SK-N-SH treated with all-trans-retinoic acid at 6 μM for 48 hours (cell line): Measurements from ENCODE around the gene VPS25.

Experiments used
- ATAC-seq: fragments of 200-7000 bp; cut with Tn5 transposase; 3 replicates; pipeline ENCODE4 v1.9.1; 2020; ENCODE audit warnings: mild to moderate bottlenecking, moderate library complexity
- ARNTL ChIP-seq: fragments of 450-650 bp; formaldehyde crosslinking; IDR thresholded peaks from 2 replicates; pipeline ENCODE4 v1.5.0; 2020; ENCODE audit warnings: low read depth, mild to moderate bottlenecking, moderate library complexity, borderline replicate concordance
- BACH2 ChIP-seq: fragments of 250-450 bp; sonication (Bioruptor Pico); IDR thresholded peaks from 2 replicates; pipeline ENCODE4 v1.9.0; 2021; ENCODE audit warnings: mild to moderate bottlenecking, borderline replicate concordance
- CSDC2 ChIP-seq: fragments of 250-450 bp; sonication (Bioruptor Pico); IDR thresholded peaks from 2 replicates; pipeline ENCODE4 v1.5.0; 2020; ENCODE audit warnings: mild to moderate bottlenecking, moderate library complexity
- ESRRG ChIP-seq: fragments of 250-450 bp; sonication (Bioruptor Pico); IDR thresholded peaks from 2 replicates; pipeline ENCODE4 v1.6.1; 2021; ENCODE audit warnings: mild to moderate bottlenecking
- GLIS3 ChIP-seq: fragments of 250-450 bp; sonication (Bioruptor Pico); IDR thresholded peaks from 2 replicates; pipeline ENCODE4 v1.5.0; 2020; ENCODE audit warnings: mild to moderate bottlenecking, moderate library complexity
- ISL1 ChIP-seq: fragments of 250-450 bp; sonication (Bioruptor Pico); IDR thresholded peaks from 2 replicates; pipeline ENCODE4 v2.1.2; 2022; ENCODE audit warnings: mild to moderate bottlenecking, moderate library complexity
- OSR1 ChIP-seq: fragments of 250-450 bp; sonication (Bioruptor Pico); IDR thresholded peaks from 2 replicates; pipeline ENCODE4 v1.8.0; 2022; ENCODE audit warnings: moderate library complexity, mild to moderate bottlenecking, inconsistent platforms
- PPARA ChIP-seq: fragments of 250-450 bp; sonication (Bioruptor Pico); IDR thresholded peaks from 2 replicates; pipeline ENCODE4 v1.5.0; 2020; ENCODE audit warnings: mild to moderate bottlenecking, borderline replicate concordance
- SNAI2 ChIP-seq: fragments of 250-450 bp; sonication (Bioruptor Pico); IDR thresholded peaks from 2 replicates; pipeline ENCODE4 v1.5.0; 2020; ENCODE audit warnings: mild to moderate bottlenecking, moderate library complexity
- ZC3H10 ChIP-seq: fragments of 250-450 bp; sonication (Bioruptor Pico); IDR thresholded peaks from 2 replicates; pipeline ENCODE4 v1.5.1; 2021; ENCODE audit warnings: mild to moderate bottlenecking, moderate library complexity
- ZFP3 ChIP-seq: fragments of 250-450 bp; sonication (Bioruptor Pico); IDR thresholded peaks from 2 replicates; pipeline ENCODE4 v1.5.0; 2020; ENCODE audit warnings: mild to moderate bottlenecking, moderate library complexity
- ZNF565 ChIP-seq: fragments of 450-650 bp; formaldehyde crosslinking; conservative IDR thresholded peaks from 2 replicates; pipeline ENCODE4 v1.5.0; 2020; ENCODE audit warnings: low read depth, mild to moderate bottlenecking, moderate library complexity
- ZNF70 ChIP-seq: fragments of 450-650 bp; formaldehyde crosslinking; IDR thresholded peaks from 2 replicates; pipeline ENCODE4 v1.5.0; 2020; ENCODE audit warnings: mild to moderate bottlenecking, moderate library complexity
- TF ChIP-seq, protein P1 (sequence below): fragments of 250-450 bp; sonication (Bioruptor Pico); IDR thresholded peaks from 2 replicates; pipeline ENCODE4 v1.5.0; 2020; ENCODE audit warnings: mild to moderate bottlenecking, moderate library complexity
- TF ChIP-seq, protein P2 (sequence below): fragments of 250-450 bp; sonication (Bioruptor Pico); IDR thresholded peaks from 2 replicates; pipeline ENCODE4 v1.5.1; 2020; ENCODE audit warnings: low read depth, mild to moderate bottlenecking, moderate library complexity
- TF ChIP-seq, protein P3 (sequence below): fragments of 250-450 bp; sonication (Bioruptor Pico); IDR thresholded peaks from 2 replicates; pipeline ENCODE4 v1.8.0; 2020; ENCODE audit warnings: mild to moderate bottlenecking, moderate library complexity, borderline replicate concordance
- TF ChIP-seq, protein P4 (sequence below): fragments of 250-450 bp; sonication (Bioruptor Pico); IDR thresholded peaks from 2 replicates; pipeline ENCODE4 v1.8.0; 2021; ENCODE audit warnings: low read depth, mild to moderate bottlenecking, moderate library complexity, borderline replicate concordance

VPS25 gene

DNA sequence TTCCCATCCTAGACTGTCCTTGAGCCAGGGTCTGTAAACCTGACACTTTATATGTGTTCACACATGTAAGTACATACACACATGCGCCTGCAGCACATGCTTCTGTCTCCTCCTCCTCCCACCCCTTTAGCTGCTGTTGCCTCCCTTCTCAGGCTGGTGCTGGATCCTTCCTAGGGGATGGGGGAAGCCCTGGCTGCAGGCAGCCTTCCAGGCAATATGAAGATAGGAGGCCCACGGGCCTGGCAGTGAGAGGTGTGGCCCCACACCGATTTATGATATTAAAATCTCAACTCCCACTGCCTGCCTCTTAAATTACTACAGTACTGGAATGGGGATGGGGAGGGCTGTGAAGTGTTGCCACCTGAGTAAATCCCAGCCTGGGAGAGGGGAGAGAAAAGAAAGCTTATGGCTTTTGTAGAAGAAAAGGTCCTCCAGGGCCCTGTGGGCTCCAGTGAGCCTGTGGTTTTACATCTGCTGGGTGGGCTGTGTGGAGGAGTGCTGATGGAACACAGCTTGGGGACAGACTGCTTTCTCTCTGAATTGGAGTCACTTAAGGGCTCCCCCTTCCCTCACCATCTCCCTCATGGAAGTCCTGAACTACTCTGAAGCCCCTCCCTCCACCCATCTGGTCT, 6.2 kb downstream of the VPS25 start (continued):
- TF ChIP-seq, protein P1, sequence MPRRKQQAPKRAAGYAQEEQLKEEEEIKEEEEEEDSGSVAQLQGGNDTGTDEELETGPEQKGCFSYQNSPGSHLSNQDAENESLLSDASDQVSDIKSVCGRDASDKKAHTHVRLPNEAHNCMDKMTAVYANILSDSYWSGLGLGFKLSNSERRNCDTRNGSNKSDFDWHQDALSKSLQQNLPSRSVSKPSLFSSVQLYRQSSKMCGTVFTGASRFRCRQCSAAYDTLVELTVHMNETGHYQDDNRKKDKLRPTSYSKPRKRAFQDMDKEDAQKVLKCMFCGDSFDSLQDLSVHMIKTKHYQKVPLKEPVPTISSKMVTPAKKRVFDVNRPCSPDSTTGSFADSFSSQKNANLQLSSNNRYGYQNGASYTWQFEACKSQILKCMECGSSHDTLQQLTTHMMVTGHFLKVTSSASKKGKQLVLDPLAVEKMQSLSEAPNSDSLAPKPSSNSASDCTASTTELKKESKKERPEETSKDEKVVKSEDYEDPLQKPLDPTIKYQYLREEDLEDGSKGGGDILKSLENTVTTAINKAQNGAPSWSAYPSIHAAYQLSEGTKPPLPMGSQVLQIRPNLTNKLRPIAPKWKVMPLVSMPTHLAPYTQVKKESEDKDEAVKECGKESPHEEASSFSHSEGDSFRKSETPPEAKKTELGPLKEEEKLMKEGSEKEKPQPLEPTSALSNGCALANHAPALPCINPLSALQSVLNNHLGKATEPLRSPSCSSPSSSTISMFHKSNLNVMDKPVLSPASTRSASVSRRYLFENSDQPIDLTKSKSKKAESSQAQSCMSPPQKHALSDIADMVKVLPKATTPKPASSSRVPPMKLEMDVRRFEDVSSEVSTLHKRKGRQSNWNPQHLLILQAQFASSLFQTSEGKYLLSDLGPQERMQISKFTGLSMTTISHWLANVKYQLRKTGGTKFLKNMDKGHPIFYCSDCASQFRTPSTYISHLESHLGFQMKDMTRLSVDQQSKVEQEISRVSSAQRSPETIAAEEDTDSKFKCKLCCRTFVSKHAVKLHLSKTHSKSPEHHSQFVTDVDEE (CRISPR knock-in tag), result no peak
- no peak for TF ChIP-seq SNAI2 (CRISPR knock-in tag)
- TF ChIP-seq, protein P2, sequence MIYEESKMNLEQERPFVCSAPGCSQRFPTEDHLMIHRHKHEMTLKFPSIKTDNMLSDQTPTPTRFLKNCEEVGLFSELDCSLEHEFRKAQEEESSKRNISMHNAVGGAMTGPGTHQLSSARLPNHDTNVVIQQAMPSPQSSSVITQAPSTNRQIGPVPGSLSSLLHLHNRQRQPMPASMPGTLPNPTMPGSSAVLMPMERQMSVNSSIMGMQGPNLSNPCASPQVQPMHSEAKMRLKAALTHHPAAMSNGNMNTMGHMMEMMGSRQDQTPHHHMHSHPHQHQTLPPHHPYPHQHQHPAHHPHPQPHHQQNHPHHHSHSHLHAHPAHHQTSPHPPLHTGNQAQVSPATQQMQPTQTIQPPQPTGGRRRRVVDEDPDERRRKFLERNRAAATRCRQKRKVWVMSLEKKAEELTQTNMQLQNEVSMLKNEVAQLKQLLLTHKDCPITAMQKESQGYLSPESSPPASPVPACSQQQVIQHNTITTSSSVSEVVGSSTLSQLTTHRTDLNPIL, result no peak
- no peak for TF ChIP-seq OSR1
- no peak for TF ChIP-seq ZFP3 (CRISPR knock-in tag)

DNA sequence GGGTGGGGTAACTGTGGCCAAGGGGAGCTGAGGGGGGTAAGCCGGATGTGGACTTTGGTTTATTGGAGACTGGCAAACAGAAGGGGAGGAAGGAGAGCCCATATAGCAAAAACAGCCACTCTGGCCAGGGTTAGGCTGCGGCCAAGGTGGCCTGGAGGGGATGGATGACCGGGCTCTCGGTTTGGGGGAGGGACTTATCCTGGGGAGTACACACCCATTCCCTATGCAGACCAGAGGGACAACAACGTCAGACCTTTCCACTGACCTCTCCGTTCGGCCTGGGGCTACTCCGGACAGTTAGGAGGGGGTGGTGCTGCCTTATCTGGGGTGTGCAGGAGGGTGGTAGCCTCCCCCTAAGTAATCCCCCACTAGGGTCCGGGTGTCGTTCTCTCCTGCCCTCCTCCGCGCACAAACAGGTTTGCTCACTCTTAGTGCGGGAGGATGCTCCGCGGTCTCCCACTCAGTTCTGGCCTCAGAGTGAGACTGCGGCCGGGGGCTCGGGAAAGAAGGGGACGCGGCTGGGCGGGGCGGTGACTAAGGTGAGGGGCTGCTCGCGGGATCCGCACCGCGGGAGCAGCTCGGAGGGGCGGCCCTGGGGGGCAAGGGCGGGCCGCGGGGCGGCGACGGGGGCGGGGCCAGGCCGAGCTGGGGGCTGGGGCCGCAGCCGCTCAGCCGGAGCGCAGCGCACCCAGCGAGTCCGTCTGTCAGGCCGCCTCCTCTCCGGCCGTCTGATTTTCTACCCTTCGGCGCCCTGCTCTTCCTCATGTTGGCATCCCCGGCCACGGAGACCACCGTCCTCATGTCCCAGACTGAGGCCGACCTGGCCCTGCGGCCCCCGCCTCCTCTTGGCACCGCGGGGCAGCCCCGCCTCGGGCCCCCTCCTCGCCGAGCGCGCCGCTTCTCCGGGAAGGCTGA, 6.9 kb downstream of the VPS25 start, which contains the start of gene WNK4:
WNK4 (plus strand) TSS at position 675 of the 915 bp plus-strand sequence; CDS start at position 764, 89 bp downstream.
- no peak for TF ChIP-seq BACH2
- TF ChIP-seq, protein P3, sequence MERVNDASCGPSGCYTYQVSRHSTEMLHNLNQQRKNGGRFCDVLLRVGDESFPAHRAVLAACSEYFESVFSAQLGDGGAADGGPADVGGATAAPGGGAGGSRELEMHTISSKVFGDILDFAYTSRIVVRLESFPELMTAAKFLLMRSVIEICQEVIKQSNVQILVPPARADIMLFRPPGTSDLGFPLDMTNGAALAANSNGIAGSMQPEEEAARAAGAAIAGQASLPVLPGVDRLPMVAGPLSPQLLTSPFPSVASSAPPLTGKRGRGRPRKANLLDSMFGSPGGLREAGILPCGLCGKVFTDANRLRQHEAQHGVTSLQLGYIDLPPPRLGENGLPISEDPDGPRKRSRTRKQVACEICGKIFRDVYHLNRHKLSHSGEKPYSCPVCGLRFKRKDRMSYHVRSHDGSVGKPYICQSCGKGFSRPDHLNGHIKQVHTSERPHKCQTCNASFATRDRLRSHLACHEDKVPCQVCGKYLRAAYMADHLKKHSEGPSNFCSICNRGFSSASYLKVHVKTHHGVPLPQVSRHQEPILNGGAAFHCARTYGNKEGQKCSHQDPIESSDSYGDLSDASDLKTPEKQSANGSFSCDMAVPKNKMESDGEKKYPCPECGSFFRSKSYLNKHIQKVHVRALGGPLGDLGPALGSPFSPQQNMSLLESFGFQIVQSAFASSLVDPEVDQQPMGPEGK, result 0 out of 2 replicates have a peak, but pooled peaks have one; percentile 17
- ATAC-seq, result peak; percentile 72

DNA sequence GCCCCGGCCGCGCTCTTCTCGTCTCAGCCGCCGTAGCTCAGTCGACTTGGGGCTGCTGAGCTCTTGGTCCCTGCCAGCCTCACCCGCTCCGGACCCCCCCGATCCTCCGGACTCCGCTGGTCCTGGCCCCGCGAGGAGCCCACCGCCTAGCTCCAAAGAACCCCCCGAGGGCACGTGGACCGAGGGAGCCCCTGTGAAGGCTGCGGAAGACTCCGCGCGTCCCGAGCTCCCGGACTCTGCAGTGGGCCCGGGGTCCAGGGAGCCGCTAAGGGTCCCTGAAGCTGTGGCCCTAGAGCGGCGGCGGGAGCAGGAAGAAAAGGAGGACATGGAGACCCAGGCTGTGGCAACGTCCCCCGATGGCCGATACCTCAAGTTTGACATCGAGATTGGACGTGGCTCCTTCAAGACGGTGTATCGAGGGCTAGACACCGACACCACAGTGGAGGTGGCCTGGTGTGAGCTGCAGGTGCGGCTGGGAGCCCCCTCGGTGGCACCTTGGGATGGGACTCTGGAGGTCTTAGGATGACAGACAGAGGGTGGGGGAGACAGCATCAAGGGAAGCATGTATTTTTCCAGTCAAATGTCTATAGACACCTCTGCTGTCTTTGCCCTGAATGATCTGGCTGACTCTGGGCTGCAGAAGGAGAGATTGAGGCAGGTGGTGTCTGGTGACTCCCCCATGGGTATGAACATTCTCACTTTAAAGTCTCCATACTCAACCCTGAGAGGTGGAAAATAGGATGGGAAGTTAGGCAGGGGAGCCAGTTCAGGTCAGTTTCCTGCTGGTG, 7.8 kb downstream of the VPS25 start:
- ATAC-seq, result peak; percentile 36
- TF ChIP-seq, protein P1 (CRISPR knock-in tag), result no peak
- TF ChIP-seq PPARA (CRISPR knock-in tag), result no peak
- TF ChIP-seq SNAI2 (CRISPR knock-in tag), result no peak
- no peak for TF ChIP-seq ISL1
- TF ChIP-seq GLIS3 (CRISPR knock-in tag), result no peak
- no peak for TF ChIP-seq ZNF565 (CRISPR knock-in tag)

DNA sequence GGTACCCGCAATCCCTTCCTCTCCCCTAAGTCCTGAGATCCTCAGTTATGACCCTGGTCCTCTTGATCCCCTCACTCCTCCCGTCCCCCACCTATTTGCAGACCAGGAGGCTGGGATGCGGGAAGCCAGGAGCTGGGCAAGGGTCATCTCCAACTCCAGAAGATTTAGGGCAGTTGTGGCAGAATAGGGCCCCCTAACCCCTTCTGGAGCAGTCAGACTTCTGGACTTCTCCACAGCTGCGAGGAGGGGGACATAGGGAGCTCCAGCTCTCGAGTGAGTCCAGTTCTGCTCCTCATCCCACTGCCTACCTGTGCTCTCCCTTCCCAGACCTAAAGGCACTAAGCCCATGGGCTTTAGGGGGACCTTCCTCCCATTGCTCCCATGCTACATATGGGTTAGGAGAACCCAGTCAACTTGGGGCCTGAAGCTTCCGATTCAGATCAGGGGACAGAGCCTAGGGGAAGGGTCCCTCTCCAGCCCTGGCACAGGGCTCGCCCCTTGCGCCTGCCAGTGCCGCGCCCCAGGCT, 8.5 kb downstream of the VPS25 start:
- ATAC-seq, result peak; percentile 11; the same call in 2 of the 3 replicates
- TF ChIP-seq OSR1 (no peak), CSDC2 (CRISPR knock-in tag) (no peak), ESRRG (CRISPR knock-in tag) (no peak), ZNF565 (CRISPR knock-in tag) (no peak), BACH2 (no peak), ARNTL (CRISPR knock-in tag) (no peak), ZNF70 (CRISPR knock-in tag) (no peak), ZC3H10 (CRISPR knock-in tag) (no peak), ISL1 (no peak)
- TF ChIP-seq, protein P4, sequence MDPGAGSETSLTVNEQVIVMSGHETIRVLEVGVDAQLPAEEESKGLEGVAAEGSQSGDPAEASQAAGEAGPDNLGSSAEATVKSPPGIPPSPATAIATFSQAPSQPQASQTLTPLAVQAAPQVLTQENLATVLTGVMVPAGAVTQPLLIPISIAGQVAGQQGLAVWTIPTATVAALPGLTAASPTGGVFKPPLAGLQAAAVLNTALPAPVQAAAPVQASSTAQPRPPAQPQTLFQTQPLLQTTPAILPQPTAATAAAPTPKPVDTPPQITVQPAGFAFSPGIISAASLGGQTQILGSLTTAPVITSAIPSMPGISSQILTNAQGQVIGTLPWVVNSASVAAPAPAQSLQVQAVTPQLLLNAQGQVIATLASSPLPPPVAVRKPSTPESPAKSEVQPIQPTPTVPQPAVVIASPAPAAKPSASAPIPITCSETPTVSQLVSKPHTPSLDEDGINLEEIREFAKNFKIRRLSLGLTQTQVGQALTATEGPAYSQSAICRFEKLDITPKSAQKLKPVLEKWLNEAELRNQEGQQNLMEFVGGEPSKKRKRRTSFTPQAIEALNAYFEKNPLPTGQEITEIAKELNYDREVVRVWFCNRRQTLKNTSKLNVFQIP (CRISPR knock-in tag), result no peak
